Gastrocnemius medialis (tissue), 4 donors: ENCODE results near the gene SPI1. TPM values are rescaled to one million over a fixed set of nuclear protein-coding genes. Genes with fewer than 3 reads are reported as not detected.

Experiments used
- ATAC-seq, 2 donors: fragments of 150-250 bp; one replicate each; pipeline ENCODE4 v1.9.1; 2016
- DNase-seq, 2 donors: peaks; one replicate each; pipeline ENCODE4 v3.0.0-alpha.2; 2019
- H3K27ac ChIP-seq, 4 donors: fragments of 200-600 bp; sonication (generic); 1 replicate in 1 of 4; 2 replicates in 3 of 4; pipeline ENCODE4 v1.5.1; 2016 to 2018; ENCODE audit warnings: mild to moderate bottlenecking in 2 of 4, moderate library complexity in 1 of 4
- H3K27me3 ChIP-seq, 3 donors: fragments of 200-600 bp; sonication (generic) in 2 of 3; 1 replicate in 1 of 3; 2 replicates in 2 of 3; pipeline versions ENCODE4 v1.5.1 to v1.6.0; 2016 to 2019; ENCODE audit warnings: mild to moderate bottlenecking in 1 of 3, moderate library complexity in 1 of 3
- H3K36me3 ChIP-seq, 2 donors: fragments of 200-600 bp; sonication (generic) in 1 of 2; one replicate each; pipeline ENCODE4 v1.5.1; 2017 to 2018
- H3K4me1 ChIP-seq, 2 donors: fragments of 200-600 bp; sonication (generic) in 1 of 2; one replicate each; pipeline ENCODE4 v1.5.1; 2016 to 2017; ENCODE audit warnings: mild to moderate bottlenecking in 2 of 2
- H3K4me3 ChIP-seq, 4 donors: fragments of 200-600 bp; sonication (generic) in 3 of 4; 1 replicate in 1 of 4; 2 replicates in 3 of 4; pipeline ENCODE4 v1.5.1; 2016 to 2019; ENCODE audit warnings: mild to moderate bottlenecking in 2 of 4
- H3K9me3 ChIP-seq, 3 donors: fragments of 200-600 bp; sonication (generic) in 2 of 3; 1 replicate in 1 of 3; 2 replicates in 2 of 3; pipeline ENCODE4 v1.5.1; 2016 to 2019
- CTCF ChIP-seq, 5 experiments: fragments of 450-650 bp in 3 of 5; fragments of 200-600 bp in 2 of 5; sonication (generic) in 2 of 5; IDR thresholded peaks in 4 of 5; conservative IDR thresholded peaks in 1 of 5; 1 replicate in 4 of 5; 2 replicates in 1 of 5; pipeline ENCODE4 v1.5.1; 2016 to 2019; ENCODE audit warnings: antibody characterized with exemption in 5 of 5, mild to moderate bottlenecking in 3 of 5, moderate library complexity in 3 of 5
- POLR2A ChIP-seq, 2 donors: fragments of 450-650 bp; IDR thresholded peaks; one replicate each; pipeline ENCODE4 v1.6.1; 2017; ENCODE audit warnings: antibody characterized with exemption in 2 of 2, mild to moderate bottlenecking in 2 of 2, moderate library complexity in 2 of 2
- in situ Hi-C, 4 donors: fragments of 200-750 bp; cut with MboI; loops; one replicate each; pipeline versions ENCODE4 v1.15.0 to v1.8.0; 2017; ENCODE audit warnings: low sequenced_read_pairs in 4 of 4
- intact Hi-C: fragments of 100-400 bp; cut with DNase I; formaldehyde crosslinking; loops from one replicate; pipeline ENCODE4 v1.15.1; 2023; ENCODE audit warnings: low total_unique reads
- total RNA-seq, 4 donors: library from RNA; depleted of rRNA; stranded (reverse); fragments of >200 nt; gene quantifications; one replicate each; pipeline versions ENCODE4 v1.1.0 to v1.2.3, GENCODE V29; 2016

The SPI1 gene
- total RNA-seq, 4 donors from 2014 or later = 0.44 to 7.0 (median 4.2) TPM

- Histone ChIP-seq H3K36me3 (no peaks in the 10 kb centered on the region), H3K27me3 (no peaks in the 10 kb centered on the region), H3K27ac (no peak overlapping the region), H3K4me3 (no peak overlapping the region), H3K4me1 (no peaks in the 10 kb centered on the region), H3K9me3 (no peaks in the 10 kb centered on the region)
- intact Hi-C loops = no loop called here
- ATAC-seq = no peak
- no peak for DNase-seq
- no peak for TF ChIP-seq POLR2A (IDR thresholded peaks at IDR 0.05)
- TF ChIP-seq CTCF (IDR thresholded peaks at IDR 0.05 in 4 of 5, conservative IDR thresholded peaks at IDR 0.05 in 1 of 5) = no peak
- in situ Hi-C loops = no loop called here
Observed at GRCh38 chr11:47342036-47342803, 36.1 kb downstream of the SPI1 start.

- DNase-seq = no peak
- Histone ChIP-seq H3K4me1 (no peaks in the 10 kb centered on the region), H3K36me3 (no peaks in the 10 kb centered on the region), H3K27me3 (no peaks in the 10 kb centered on the region), H3K9me3 (no peaks in the 10 kb centered on the region), H3K27ac (no peak overlapping the region), H3K4me3 (no peak overlapping the region)
- ATAC-seq = no peak
- in situ Hi-C loops = no loop called here
- TF ChIP-seq CTCF (IDR thresholded peaks at IDR 0.05 in 4 of 5, conservative IDR thresholded peaks at IDR 0.05 in 1 of 5) (no peak), POLR2A (IDR thresholded peaks at IDR 0.05) (no peak)
- intact Hi-C loops = no loop called here
Observed at GRCh38 chr11:47340980-47341775, 37.2 kb downstream of the SPI1 start.

GRCh38 chr11:47340010-47340409 lies 38.3 kb downstream of the SPI1 start:
- TF ChIP-seq POLR2A (IDR thresholded peaks at IDR 0.05) (no peak), CTCF (IDR thresholded peaks at IDR 0.05 in 4 of 5, conservative IDR thresholded peaks at IDR 0.05 in 1 of 5) (no peak)
- Histone ChIP-seq H3K4me1 (no peaks in the 10 kb centered on the region), H3K9me3 (no peaks in the 10 kb centered on the region), H3K36me3 (no peaks in the 10 kb centered on the region), H3K27ac (no peak overlapping the region), H3K27me3 (no peaks in the 10 kb centered on the region), H3K4me3 (no peak overlapping the region)
- ATAC-seq (no peak), DNase-seq (no peak)
- intact Hi-C loops (no loop called here), in situ Hi-C loops (no loop called here)

- H3K36me3 ChIP-seq = no peaks in the 10 kb centered on the region
- no peak overlapping the region for H3K4me3 ChIP-seq
- H3K27ac ChIP-seq = no peak overlapping the region
- no peak for DNase-seq
- H3K4me1 ChIP-seq = no peaks in the 10 kb centered on the region
- TF ChIP-seq POLR2A (IDR thresholded peaks at IDR 0.05) = no peak
- no peak for TF ChIP-seq CTCF (IDR thresholded peaks at IDR 0.05 in 4 of 5, conservative IDR thresholded peaks at IDR 0.05 in 1 of 5)
- H3K27me3 ChIP-seq = no peaks in the 10 kb centered on the region
- no peak for ATAC-seq
- in situ Hi-C loops (no loop called here), intact Hi-C loops (no loop called here)
- no peaks in the 10 kb centered on the region for H3K9me3 ChIP-seq
Observed at GRCh38 chr11:47338396-47339241, 39.7 kb downstream of the SPI1 start.
